ENCODE data around the gene DNASE1L3. TPM values are rescaled to one million over a fixed set of nuclear protein-coding genes. Genes with fewer than 3 reads are reported as not detected.

DNASE1L3 gene
- total and polyA plus RNA-seq, 2 of the 13 experiments (the other 11 are each of a cell fraction or from before 2014, with no cell fraction given): 0.86 to 1.7 TPM

DNA sequence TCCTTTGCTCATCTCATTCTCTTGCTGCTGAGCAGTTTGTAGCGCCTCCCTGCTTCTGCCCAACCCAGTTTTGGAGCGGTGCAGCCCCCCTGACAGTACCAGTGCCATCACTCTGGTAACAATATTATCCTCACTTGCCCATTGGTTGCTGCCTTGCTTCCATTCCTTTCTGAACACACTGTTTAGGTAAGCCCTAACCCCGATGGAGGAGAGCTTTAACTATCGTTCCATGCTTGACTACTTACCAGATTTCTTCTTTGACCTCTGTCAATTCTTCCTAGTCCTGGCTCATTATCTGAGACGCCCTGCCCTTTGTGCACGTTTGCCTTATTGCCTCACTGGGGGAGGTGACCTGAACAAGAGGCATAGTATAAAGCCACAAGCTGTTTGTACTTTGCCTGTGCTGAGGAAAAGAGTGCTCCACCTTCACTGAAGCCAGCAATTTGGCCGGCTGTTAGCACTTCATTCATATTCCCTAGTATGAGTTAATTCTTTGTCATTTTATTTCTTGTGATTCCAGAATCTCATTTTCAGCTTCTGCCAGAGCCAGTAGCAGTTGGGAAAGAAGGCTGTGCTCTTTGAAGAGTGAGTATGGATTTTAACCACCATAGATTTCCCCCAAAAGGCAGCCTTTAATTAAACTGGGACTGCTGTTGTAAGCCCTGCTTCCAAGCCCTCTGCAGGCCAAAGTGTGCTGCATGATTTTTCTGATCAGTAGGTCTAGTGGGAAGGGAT, 38.8 kb upstream of the DNASE1L3 start (continued):
- TF ChIP-seq, protein P1, sequence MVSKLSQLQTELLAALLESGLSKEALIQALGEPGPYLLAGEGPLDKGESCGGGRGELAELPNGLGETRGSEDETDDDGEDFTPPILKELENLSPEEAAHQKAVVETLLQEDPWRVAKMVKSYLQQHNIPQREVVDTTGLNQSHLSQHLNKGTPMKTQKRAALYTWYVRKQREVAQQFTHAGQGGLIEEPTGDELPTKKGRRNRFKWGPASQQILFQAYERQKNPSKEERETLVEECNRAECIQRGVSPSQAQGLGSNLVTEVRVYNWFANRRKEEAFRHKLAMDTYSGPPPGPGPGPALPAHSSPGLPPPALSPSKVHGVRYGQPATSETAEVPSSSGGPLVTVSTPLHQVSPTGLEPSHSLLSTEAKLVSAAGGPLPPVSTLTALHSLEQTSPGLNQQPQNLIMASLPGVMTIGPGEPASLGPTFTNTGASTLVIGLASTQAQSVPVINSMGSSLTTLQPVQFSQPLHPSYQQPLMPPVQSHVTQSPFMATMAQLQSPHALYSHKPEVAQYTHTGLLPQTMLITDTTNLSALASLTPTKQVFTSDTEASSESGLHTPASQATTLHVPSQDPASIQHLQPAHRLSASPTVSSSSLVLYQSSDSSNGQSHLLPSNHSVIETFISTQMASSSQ (IDR thresholded peaks at IDR 0.05; ENCODE audit: low read depth): no peak
- TF ChIP-seq, protein P1 (CRISPR knock-in tag; IDR thresholded peaks at IDR 0.05; ENCODE audit: borderline replicate concordance): no peak
- TF ChIP-seq ZNF780A (CRISPR knock-in tag; IDR thresholded peaks at IDR 0.05): no peak
- TF ChIP-seq, protein P2, sequence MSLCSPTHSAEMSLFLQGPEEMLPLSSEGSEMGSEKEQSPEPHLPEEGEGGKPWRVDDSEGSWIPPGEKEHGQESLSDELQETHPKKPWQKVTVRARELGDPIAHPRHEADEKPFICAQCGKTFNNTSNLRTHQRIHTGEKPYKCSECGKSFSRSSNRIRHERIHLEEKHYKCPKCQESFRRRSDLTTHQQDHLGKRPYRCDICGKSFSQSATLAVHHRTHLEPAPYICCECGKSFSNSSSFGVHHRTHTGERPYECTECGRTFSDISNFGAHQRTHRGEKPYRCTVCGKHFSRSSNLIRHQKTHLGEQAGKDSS (CRISPR knock-in tag; IDR thresholded peaks at IDR 0.05; ENCODE audit: borderline replicate concordance, low read depth): no peak
- no peak for TF ChIP-seq ZBTB43 (CRISPR knock-in tag; conservative IDR thresholded peaks at IDR 0.05)
- TF ChIP-seq GTF2F1 (IDR thresholded peaks at IDR 0.05; ENCODE audit: low read length): no peak
- TF ChIP-seq GZF1 (CRISPR knock-in tag; IDR thresholded peaks at IDR 0.05): no peak
- TF ChIP-seq, protein P3, sequence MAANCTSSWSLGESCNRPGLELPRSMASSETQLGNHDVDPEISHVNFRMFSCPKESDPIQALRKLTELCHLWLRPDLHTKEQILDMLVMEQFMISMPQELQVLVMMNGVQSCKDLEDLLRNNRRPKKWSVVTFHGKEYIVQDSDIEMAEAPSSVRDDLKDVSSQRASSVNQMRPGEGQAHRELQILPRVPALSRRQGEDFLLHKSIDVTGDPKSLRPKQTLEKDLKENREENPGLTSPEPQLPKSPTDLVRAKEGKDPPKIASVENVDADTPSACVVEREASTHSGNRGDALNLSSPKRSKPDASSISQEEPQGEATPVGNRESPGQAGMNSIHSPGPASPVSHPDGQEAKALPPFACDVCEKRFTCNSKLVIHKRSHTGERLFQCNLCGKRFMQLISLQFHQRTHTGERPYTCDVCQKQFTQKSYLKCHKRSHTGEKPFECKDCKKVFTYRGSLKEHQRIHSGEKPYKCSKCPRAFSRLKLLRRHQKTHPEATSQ (CRISPR knock-in tag; IDR thresholded peaks at IDR 0.05; ENCODE audit: borderline replicate concordance): no peak; the same call in 1 of the 2 replicates
- TF ChIP-seq HCFC1 (IDR thresholded peaks at IDR 0.05; ENCODE audit: low read depth, low read length): no peak
- TF ChIP-seq EED (CRISPR knock-in tag; IDR thresholded peaks at IDR 0.05): no peak
- no peak for TF ChIP-seq KLF6 (CRISPR knock-in tag; IDR thresholded peaks at IDR 0.05)
- no peak for TF ChIP-seq KDM2A (CRISPR knock-in tag; IDR thresholded peaks at IDR 0.05; ENCODE audit: borderline replicate concordance, low read depth)
- no peak for TF ChIP-seq FOXA1 (IDR thresholded peaks at IDR 0.05)
- no peak for TF ChIP-seq FOXA1 (CRISPR knock-in tag; IDR thresholded peaks at IDR 0.05)
- TF ChIP-seq BHLHE40 (IDR thresholded peaks at IDR 0.05; ENCODE audit: low read length): peak; percentile 71; the same call in 1 of the 2 replicates
- TF ChIP-seq NFYB (CRISPR knock-in tag; IDR thresholded peaks at IDR 0.05): no peak
- TF ChIP-seq, protein P4, sequence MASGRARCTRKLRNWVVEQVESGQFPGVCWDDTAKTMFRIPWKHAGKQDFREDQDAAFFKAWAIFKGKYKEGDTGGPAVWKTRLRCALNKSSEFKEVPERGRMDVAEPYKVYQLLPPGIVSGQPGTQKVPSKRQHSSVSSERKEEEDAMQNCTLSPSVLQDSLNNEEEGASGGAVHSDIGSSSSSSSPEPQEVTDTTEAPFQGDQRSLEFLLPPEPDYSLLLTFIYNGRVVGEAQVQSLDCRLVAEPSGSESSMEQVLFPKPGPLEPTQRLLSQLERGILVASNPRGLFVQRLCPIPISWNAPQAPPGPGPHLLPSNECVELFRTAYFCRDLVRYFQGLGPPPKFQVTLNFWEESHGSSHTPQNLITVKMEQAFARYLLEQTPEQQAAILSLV (CRISPR knock-in tag; IDR thresholded peaks at IDR 0.05; ENCODE audit: borderline replicate concordance): no peak
- no peak for TF ChIP-seq THYN1 (CRISPR knock-in tag; IDR thresholded peaks at IDR 0.05; ENCODE audit: borderline replicate concordance, low read depth)
- TF ChIP-seq THAP11 (CRISPR knock-in tag; IDR thresholded peaks at IDR 0.05): no peak
- TF ChIP-seq ZNF678 (CRISPR knock-in tag; IDR thresholded peaks at IDR 0.05): no peak
- no peak for TF ChIP-seq KLF9 (CRISPR knock-in tag; IDR thresholded peaks at IDR 0.05; ENCODE audit: low read depth)
- no peak for TF ChIP-seq ZNF34 (CRISPR knock-in tag; IDR thresholded peaks at IDR 0.05; ENCODE audit: borderline replicate concordance)
- peak; percentile 47; the same call in 1 of the 2 replicates for TF ChIP-seq KMT2B (CRISPR knock-in tag; IDR thresholded peaks at IDR 0.05)
